ENCODE results near the gene PHF12. TPM values are rescaled to one million over a fixed set of nuclear protein-coding genes. Genes with fewer than 3 reads are reported as not detected.

Gene PHF12
- total and polyA plus RNA-seq, 2 of the 13 experiments (the other 11 are each of a cell fraction or from before 2014, with no cell fraction given) = 9.8 to 17.1 TPM

DNA sequence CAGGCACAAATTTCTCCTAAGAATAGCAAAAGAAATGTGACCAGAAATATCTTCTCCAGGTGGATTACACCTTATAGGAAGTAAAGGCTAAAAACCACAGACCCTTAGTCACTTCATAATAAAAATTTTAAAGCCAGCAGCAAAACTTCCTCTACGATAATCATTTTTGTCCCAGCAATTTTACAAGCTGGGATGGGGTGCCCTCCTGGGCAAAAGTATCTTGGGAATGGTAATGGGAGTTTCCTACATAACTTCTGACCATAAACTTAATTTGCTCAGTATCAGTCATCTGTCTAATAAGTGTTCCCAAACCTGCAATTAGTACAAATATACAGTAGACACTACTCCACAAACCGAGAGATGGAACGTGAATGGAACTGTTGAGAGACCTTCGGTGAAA is 3.0 kb downstream of the PHF12 start:
- Histone ChIP-seq H3K9me3 (ENCODE audit: low read length) (no peaks in the 10 kb centered on the region), H3K79me2 (ENCODE audit: insufficient read depth, low read length) (peaks cover 75% of the 10 kb centered on the region), H3K27me3 (ENCODE audit: control insufficient read depth in 1 of 2, insufficient read depth in 2 of 2, low read length in 2 of 2) (no peaks in the 10 kb centered on the region; a peak in 1 of 5 replicates), H3K4me1 (ENCODE audit: insufficient read depth, low read length) (peaks cover 47% of the 10 kb centered on the region), H3K4me2 (ENCODE audit: low read depth, low read length) (peak overlapping the region; percentile 90), H3K36me3 (replicated peaks in 1 of 2; ENCODE audit: control insufficient read depth in 1 of 2, insufficient read depth in 2 of 2, low read length in 2 of 2) (peaks cover 3 to 13% of the 10 kb centered on the region in 2 experiments; a peak in 2 of 5 replicates), H3K27ac (ENCODE audit: extremely low read length, insufficient read depth, low read length) (peak overlapping the region; percentile 88), H2AFZ (ENCODE audit: low read length) (no peak overlapping the region), H4K20me1 (ENCODE audit: insufficient read depth, low read length) (peaks cover 9% of the 10 kb centered on the region; the same call in 1 of the 2 replicates), H3K9ac (ENCODE audit: insufficient read depth, low read depth, low read length) (peak overlapping the region; percentile 90), H3K4me3 (replicated peaks in 1 of 3; ENCODE audit: insufficient read depth in 1 of 3, low read depth in 2 of 3, low read length in 3 of 3) (peak overlapping the region; percentile 87 to 97 (median 96))
- in situ Hi-C loops (cut with HindIII; ENCODE audit: extremely low pct_ligation_motif_present, low pct_unique_long_range_greater_than_20kb) = loop anchor here (5.0 kb wide), 1 partner anchor 36 kb away; no protein-coding TSS in a partner anchor
- TF ChIP-seq, protein P1, sequence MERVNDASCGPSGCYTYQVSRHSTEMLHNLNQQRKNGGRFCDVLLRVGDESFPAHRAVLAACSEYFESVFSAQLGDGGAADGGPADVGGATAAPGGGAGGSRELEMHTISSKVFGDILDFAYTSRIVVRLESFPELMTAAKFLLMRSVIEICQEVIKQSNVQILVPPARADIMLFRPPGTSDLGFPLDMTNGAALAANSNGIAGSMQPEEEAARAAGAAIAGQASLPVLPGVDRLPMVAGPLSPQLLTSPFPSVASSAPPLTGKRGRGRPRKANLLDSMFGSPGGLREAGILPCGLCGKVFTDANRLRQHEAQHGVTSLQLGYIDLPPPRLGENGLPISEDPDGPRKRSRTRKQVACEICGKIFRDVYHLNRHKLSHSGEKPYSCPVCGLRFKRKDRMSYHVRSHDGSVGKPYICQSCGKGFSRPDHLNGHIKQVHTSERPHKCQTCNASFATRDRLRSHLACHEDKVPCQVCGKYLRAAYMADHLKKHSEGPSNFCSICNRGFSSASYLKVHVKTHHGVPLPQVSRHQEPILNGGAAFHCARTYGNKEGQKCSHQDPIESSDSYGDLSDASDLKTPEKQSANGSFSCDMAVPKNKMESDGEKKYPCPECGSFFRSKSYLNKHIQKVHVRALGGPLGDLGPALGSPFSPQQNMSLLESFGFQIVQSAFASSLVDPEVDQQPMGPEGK (CRISPR knock-in tag; IDR thresholded peaks at IDR 0.05) = no peak
- TF ChIP-seq RORA (CRISPR knock-in tag; IDR thresholded peaks at IDR 0.05) = no peak
- no peak for TF ChIP-seq ZNF781 (CRISPR knock-in tag; IDR thresholded peaks at IDR 0.05; ENCODE audit: borderline replicate concordance, not compliant biosample characterization)
- TF ChIP-seq, protein P2, sequence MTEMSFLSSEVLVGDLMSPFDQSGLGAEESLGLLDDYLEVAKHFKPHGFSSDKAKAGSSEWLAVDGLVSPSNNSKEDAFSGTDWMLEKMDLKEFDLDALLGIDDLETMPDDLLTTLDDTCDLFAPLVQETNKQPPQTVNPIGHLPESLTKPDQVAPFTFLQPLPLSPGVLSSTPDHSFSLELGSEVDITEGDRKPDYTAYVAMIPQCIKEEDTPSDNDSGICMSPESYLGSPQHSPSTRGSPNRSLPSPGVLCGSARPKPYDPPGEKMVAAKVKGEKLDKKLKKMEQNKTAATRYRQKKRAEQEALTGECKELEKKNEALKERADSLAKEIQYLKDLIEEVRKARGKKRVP (CRISPR knock-in tag; IDR thresholded peaks at IDR 0.05) = no peak
- TF ChIP-seq, protein P3, sequence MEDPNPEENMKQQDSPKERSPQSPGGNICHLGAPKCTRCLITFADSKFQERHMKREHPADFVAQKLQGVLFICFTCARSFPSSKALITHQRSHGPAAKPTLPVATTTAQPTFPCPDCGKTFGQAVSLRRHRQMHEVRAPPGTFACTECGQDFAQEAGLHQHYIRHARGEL (CRISPR knock-in tag; IDR thresholded peaks at IDR 0.05) = no peak
- TF ChIP-seq NAIF1 (CRISPR knock-in tag; IDR thresholded peaks at IDR 0.05; ENCODE audit: borderline replicate concordance) = no peak
- 17% methylated on average over 4 of the region's 4 CpGs for WGBS (ENCODE audit: low lambda C conversion rate)
- intact Hi-C loops (cut with micrococcal nuclease; ENCODE audit: unreplicated experiment) = no loop called here
- ChIA-PET POLR2A (interaction anchor here (1.4 to 4.4 kb wide), 4 partner anchors 11 to 50 kb away, joined by 3 to 57 read pairs (median 14); partner anchors contain the start of gene FLOT2), CTCF (ENCODE audit: low intra/inter-chr PET ratio, low total read pairs) (interaction anchor here (1.2 kb wide), 1 partner anchor 45 kb away, joined by 4 read pairs; the partner anchor contains the start of gene DHRS13)
- FAIRE-seq = no peak
- BruUV-seq (replicated peaks) = no TSS peak
- no peak for DNase-seq (ENCODE audit: low spot score)
- ATAC-seq = no peak
